Measurements from ENCODE around the gene CFP.
A peak's percentile ranks its signal among the peaks of the same experiment; 100 is the strongest.
"Not testable (repeated sequence)": the region's sequence is repeated elsewhere in the genome, so short reads cannot be mapped to it uniquely, and the experiment has no call there.

Gene CFP

DNA sequence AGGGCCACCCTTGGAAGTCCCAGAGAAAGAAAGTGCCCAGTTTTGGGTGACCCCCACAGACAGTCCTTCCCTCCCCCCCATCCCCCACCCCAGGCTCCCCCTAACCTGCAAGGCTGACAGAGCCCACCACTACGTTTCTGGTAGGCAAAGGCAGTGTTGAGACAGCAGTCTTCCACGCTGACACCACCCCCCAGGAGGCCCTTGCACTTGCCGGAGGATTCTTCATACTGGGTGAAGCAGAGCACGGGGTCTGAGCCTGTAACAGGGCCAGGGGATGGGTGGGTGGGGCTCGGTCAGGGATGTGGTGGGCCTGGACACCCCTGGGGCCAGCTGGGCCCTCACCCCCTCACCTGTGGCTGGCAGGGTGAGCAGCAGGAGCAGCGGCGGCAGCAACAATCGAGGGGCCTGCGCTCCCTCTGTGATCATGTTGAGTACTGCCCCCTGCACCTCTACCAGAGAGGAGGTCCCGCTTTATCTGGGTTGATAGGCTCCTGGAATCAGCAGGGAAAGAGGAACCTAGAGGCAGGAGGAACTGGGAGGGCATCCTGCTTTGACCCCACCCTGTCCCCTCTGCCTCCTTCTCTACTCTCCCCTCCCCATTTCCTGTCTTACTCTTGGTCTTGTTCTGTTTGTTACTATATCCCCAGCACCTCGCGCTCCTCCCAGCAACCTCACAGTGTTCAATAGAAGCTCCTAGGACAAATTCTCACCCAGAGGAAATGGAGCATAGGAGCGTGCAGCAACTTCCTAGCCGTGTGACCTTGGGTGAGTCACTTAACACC, at the start of gene CFP:
Gene CFP, minus strand, starts transcription at position 512 of the 782 bp plus-strand sequence. Its CDS starts 86 bp downstream, at position 426.
- DNase-seq (ENCODE audit: low spot score) = no peak

DNA sequence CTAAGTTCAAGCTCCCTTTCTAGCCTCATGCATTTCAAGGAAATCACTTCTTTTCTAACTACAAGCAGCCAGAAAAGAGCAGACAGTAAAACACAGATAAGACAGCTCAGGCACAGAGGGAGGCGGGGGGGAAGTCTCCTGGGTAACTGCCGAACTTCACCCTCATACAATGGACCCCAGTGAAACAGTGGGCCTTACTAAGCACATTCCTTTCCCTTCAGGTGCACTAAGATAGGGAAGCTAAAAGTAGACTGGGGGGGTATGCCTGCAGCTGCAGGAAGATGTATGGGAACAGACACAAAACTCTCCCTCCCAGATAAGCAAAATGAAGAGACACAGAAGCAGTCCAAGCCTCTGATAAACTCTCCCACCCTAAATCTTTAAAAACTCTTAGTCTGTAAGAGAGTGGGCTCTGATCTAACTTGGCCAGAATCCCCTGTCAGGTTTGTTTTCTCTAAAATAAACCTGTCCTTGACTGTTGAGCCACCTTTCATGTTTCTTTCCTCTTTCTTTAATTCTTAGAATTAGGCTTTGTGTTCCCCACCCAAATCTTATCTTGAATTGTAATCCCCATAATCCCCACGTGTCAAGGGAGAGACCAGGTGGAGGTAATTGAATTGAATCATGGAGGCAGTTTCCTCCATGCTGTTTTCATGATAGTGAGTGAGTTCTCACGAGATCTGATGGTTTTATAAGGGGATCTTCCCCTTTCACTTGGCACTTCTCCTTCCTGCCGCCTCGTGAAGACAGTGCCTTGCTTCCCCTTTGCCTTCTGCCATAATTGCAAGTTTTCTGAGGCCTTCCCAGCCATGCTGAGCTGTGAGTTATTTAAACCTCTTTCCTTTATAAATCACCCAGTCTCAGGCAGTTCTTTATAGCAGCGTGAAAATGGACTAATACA, 46.5 kb upstream of the CFP start:
- DNase-seq (ENCODE audit: low spot score) = not testable (repeated sequence)

DNA sequence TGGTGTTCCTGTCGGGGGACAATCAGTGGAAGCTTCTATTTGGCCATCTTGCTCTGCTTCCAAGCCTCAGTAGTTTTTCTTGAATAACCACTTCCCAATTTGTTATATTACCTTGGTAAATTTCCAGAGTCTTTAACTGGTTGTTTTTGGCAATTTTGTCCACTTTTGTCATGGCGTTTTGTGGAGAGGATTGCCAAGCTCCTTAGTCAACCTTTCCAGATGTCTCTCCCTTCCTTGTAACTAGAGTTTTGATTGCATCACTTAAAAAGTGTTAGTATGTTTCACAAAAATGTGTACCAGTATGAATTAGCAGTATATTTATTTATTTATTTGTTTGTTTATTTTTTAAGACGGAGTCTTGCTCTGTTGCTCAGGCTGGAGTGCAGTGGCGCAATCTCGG, 45.0 kb upstream of the CFP start:
- no peak for DNase-seq (ENCODE audit: low spot score)

- DNase-seq (ENCODE audit: low spot score) = not testable (repeated sequence)
Measured at GRCh38 chrX:47665797-47666196, 36.1 kb upstream of the CFP start.

GRCh38 chrX:47664737-47665136, 35.0 kb upstream of the CFP start:
- no peak for DNase-seq (ENCODE audit: low spot score)

DNA sequence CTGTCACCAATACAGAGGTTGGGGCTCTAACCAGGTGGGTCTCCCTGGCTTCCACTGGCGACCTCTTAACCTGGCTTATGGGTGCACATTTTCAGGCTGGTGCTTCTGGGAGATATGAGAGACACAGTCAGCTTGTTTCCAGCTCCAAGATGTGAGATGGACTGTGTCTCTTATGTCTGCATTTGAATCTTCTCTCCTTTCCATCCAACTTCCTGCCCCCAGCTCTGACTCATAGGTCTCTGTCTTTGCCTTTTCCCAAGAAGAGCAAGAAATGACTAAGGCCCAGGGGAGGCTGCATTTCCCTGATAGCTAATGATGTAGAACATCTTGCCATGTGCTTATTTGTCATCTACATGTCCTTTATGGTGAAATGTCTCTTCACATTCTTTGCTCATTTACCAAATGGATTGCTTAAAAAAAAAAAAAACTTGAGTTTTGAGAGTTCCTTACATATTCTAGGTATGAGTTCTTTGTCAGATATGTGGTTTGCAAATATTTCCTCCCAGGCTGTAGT, 32.5 kb upstream of the CFP start:
- DNase-seq (ENCODE audit: low spot score) = no peak

DNA sequence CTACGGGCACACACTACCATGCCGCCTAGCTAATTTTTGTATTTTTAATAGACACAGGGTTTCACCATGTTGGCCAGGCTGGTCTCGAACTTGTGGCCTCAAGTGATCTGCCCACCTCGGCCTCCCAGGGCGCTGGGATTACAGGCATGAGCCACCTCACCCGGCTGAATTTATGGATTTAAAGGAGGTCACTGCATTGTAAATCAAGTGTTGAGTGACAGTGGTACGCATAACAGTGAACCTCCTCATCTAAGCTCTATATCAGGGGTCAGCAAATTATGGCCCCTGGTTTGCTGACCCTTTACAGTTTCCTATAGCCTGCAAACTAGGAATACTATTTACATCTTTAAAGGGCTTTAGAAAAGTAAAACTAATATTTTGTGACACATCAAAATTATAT, 31.8 kb upstream of the CFP start:
- no peak for DNase-seq (ENCODE audit: low spot score)

DNA sequence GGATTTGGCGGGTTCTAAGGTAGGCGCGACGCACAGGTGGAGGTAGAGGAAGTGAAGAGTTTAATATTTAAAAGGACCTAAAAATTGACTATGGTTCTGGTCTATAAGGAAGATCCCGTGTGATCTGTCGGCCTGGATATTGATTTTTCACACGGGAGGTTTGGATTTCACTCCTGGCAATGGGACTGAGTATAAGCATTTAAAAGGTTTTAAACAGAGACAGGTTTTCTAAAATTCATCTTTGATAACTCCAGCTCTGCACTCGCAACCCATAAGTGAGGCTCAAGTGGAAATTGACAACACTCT, 29.6 kb upstream of the CFP start:
- DNase-seq (ENCODE audit: low spot score) = no peak

GRCh38 chrX:47658684-47659420, 29.1 kb upstream of the CFP start, which contains the start of gene UXT:
Gene UXT (minus strand): TSS chrX:47659180. CDS start chrX:47658927, 253 bp downstream.
- DNase-seq (ENCODE audit: low spot score) = peak; percentile 50

GRCh38 chrX:47658301-47658683, 28.6 kb upstream of the CFP start:
- no peak for DNase-seq (ENCODE audit: low spot score)

DNA sequence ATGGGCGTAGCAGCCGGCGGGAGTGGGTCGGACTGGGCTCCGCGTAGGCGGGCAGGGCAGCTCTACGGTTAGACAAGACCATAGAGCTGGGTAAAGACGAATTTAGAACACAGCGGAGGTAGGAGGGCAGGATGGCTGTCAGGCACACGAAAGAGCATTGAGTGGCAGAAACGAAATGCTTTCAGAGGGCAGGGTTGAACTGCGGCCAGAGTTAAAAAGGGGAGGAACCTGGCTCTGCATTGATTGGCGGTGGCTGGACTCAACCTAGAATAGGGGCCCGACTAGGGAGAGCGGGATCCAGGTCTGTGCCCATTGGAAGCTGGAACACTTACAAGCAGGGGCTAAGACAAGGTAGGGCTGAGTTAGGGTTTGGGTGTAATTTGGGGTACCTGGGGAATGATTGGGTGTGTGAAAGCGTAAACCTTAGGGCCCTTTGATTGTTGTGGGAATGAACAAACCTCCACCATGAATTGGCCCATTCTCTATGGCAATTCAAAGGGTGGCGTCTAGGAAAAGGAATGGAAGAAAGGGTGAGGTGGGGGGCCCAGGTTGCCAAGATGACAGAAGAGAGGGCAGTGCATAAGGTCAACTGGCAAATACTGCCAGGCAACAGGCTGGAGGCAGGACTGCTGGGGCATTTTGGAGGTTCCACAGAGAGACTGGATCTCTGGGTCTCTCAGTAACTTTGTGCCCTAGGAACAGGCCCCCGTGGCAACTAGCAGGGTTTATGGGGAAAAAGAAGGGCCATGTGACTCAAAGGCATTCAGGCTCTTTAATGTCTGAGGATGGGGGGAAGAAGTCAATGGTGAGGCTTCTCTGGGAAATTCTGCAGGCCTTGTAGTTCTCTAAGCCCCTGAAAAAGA, 21.5 kb upstream of the CFP start:
- no peak for DNase-seq (ENCODE audit: low spot score)

- peak; percentile 79 for DNase-seq (ENCODE audit: low spot score)
Measured at GRCh38 chrX:47650164-47651042, 20.7 kb upstream of the CFP start, which contains the start of gene ELK1. Gene ELK1 (minus strand): TSS chrX:47650563. CDS start chrX:47641441, 9,122 bp downstream.

DNA sequence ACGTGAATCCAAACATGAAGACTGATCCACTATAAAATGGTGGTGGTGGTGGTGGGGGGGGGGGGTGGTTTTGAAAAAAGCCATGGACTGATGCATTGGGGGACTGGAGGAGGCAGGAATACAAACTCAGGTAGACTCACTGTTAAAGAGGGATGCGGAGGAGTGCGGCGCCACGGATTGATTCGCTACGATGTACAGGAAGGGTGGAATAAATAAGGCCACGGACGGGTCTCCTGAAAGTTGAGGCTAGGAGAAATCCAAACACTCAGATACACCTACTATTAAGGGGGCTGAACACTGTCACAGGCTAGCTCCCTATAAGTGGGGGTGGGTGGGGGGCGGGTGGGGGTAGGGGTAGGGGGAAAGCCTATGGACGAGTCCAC, 20.0 kb upstream of the CFP start:
- DNase-seq (ENCODE audit: low spot score) = no peak

- no peak for DNase-seq (ENCODE audit: low spot score)
Measured at GRCh38 chrX:47649271-47649670, 19.5 kb upstream of the CFP start.

GRCh38 chrX:47648376-47648775, 18.6 kb upstream of the CFP start:
- no peak for DNase-seq (ENCODE audit: low spot score)

- DNase-seq (ENCODE audit: low spot score) = no peak
Measured at GRCh38 chrX:47646636-47647035, 16.9 kb upstream of the CFP start.

DNA sequence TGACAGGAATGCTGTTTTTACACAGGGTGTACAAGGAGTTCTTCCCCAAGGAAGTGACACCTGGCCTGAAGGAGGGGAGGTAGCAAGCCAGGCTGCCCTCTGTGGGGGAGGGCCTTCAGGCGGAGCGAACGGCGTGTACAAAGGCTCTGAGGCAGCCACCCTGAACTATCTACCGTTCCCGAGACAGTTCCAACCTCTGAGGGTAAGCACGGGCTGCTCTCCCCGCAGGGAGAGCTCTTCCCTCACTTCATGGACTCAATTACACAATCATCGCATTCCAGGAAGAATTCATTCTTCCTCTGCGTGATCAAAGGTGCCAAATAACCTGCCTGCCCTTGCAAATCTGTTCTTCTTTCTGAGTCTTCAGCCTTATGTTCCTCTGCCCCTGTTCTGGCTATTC, 15.8 kb upstream of the CFP start:
- no peak for DNase-seq (ENCODE audit: low spot score)

- DNase-seq (ENCODE audit: low spot score) = peak; percentile 41
Measured at GRCh38 chrX:47644557-47645091, 14.9 kb upstream of the CFP start.

DNA sequence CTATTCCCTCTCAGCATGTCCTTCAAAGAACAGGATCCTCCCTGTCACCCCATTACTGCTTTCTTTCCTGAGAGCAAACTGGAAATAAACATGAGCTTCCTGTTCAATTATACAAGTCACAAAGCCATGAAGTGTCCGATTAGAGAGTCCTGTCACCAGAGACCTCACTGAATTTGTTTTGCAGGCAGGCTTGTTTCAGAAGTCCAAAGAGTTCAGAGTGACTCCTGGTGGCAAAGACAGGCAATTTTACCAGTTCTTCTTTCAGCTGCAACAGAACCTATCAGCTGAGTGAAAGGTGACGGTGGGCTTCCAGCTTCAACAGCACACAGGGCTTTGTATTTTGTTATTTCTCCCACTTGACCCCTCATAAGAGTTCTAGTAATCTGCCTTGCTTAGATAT, 14.2 kb upstream of the CFP start:
- DNase-seq (ENCODE audit: low spot score) = no peak

DNA sequence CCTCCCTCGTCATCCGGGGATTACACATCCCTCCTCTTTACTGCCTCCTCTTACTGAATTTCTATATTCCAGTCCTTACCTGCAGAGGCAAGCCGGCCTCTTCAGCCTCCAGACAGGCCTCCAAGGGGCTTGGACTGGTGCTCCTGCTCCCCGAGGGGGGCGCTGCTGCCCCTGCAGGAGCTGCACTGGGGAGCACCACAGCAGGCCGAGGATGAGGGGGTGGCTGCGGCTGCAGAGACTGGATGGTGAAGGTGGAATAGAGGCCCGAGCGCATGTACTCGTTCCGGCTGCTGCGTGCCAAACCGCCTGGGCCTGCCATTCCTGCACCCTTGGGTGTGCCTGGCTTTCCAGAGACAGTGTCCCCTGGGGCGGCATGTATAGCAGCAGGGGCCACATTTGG, 9.1 kb upstream of the CFP start:
- DNase-seq (ENCODE audit: low spot score) = no peak

Data from HuH-7 (cell line).